OCI-LY1 (cell line): Measurements from ENCODE around the gene OR10D3.

Source experiments
- H2AFZ ChIP-seq: fragments of 200-600 bp; sonication (generic), shearing (Covaris generic); 2 replicates; pipeline ENCODE4 v1.6.0; 2014; ENCODE audit warnings: antibody characterized with exemption, mild to moderate bottlenecking, low read length
- H3F3A ChIP-seq: fragments of 200-600 bp; sonication (generic), shearing (Covaris generic); 2 replicates; pipeline ENCODE4 v1.6.0; 2014; ENCODE audit warnings: mild to moderate bottlenecking, antibody characterized with exemption, low read length, moderate library complexity; ENCODE audit not compliant: insufficient read depth
- H3K27ac ChIP-seq: fragments of 200-600 bp; sonication (generic); 2 replicates; pipeline ENCODE4 v1.5.1; 2014; ENCODE audit warnings: low read length, mixed run types, mild to moderate bottlenecking, low read depth; ENCODE audit not compliant: poor library complexity, severe bottlenecking
- H3K27me3 ChIP-seq: fragments of 200-600 bp; sonication (generic); 2 replicates; pipeline ENCODE4 v1.6.0; 2014; ENCODE audit warnings: antibody characterized with exemption, mild to moderate bottlenecking, low read length, moderate library complexity; ENCODE audit not compliant: insufficient read depth
- H3K36me3 ChIP-seq: fragments of 200-600 bp; sonication (generic); 2 replicates; pipeline ENCODE4 v1.6.1; 2014; ENCODE audit warnings: mild to moderate bottlenecking, antibody characterized with exemption, low read length, moderate library complexity, mixed read lengths; ENCODE audit not compliant: insufficient read depth
- H3K4me1 ChIP-seq: fragments of 200-600 bp; sonication (generic); 2 replicates; pipeline ENCODE4 v1.5.1; 2014; ENCODE audit warnings: mild to moderate bottlenecking, low read length, moderate library complexity; ENCODE audit not compliant: insufficient read depth, severe bottlenecking
- H3K4me2 ChIP-seq: fragments of 200-600 bp; sonication (generic), shearing (Covaris generic); 2 replicates; pipeline ENCODE4 v1.6.1; 2014; ENCODE audit warnings: low read length
- H3K4me3 ChIP-seq: fragments of 200-600 bp; sonication (generic); 2 replicates; pipeline ENCODE4 v1.5.1; 2014; ENCODE audit warnings: low read length, low read depth, mild to moderate bottlenecking, mixed read lengths; ENCODE audit not compliant: poor library complexity, severe bottlenecking
- H3K79me2 ChIP-seq: fragments of 200-600 bp; shearing (Covaris generic); 2 replicates; pipeline ENCODE4 v1.6.1; 2016; ENCODE audit warnings: mixed run types, low read length, mixed read lengths; ENCODE audit not compliant: insufficient read depth
- H3K9ac ChIP-seq: fragments of 200-600 bp; sonication (generic), shearing (Covaris generic); 2 replicates; pipeline ENCODE4 v1.6.1; 2014; ENCODE audit warnings: mild to moderate bottlenecking, low read length, mixed read lengths
- H3K9me2 ChIP-seq: fragments of 200-600 bp; sonication (generic), shearing (Covaris generic); 2 replicates; pipeline ENCODE4 v1.6.1; 2014; ENCODE audit warnings: low read depth, mild to moderate bottlenecking, low read length, mixed read lengths
- H3K9me3 ChIP-seq: fragments of 200-600 bp; shearing (Covaris generic); 2 replicates; pipeline ENCODE4 v1.6.1; 2014; ENCODE audit warnings: low read length, mixed read lengths
- H4K20me1 ChIP-seq: fragments of 200-600 bp; sonication (generic), shearing (Covaris generic); 2 replicates; pipeline ENCODE4 v1.6.0; 2016; ENCODE audit warnings: mild to moderate bottlenecking, low read length; ENCODE audit not compliant: insufficient read depth
- CTCF ChIP-seq: fragments of 200-600 bp; sonication (generic), shearing (Covaris generic); IDR thresholded peaks from 2 replicates; pipeline ENCODE4 v1.5.1; 2017; ENCODE audit warnings: mild to moderate bottlenecking, antibody characterized with exemption, low read length, moderate library complexity, mixed read lengths
- EZH2 ChIP-seq: fragments of 200-600 bp; sonication (generic), shearing (Covaris generic); IDR thresholded peaks from 2 replicates; pipeline ENCODE4 v1.8.0; 2017; ENCODE audit warnings: borderline replicate concordance, mixed run types, mild to moderate bottlenecking, antibody characterized with exemption, low read length, moderate library complexity, mixed read lengths

The OR10D3 gene

GRCh38 chr11:124195189-124195734 lies 12.1 kb downstream of the OR10D3 start:
- H4K20me1 ChIP-seq: no peaks in the 10 kb centered on the region

GRCh38 chr11:124197999-124198398 lies 14.9 kb downstream of the OR10D3 start:
- no peaks in the 10 kb centered on the region for H3K79me2 ChIP-seq
- no peak overlapping the region for H3K4me3 ChIP-seq
- H3K9me2 ChIP-seq: no peaks in the 10 kb centered on the region
- no peaks in the 10 kb centered on the region for H4K20me1 ChIP-seq
- H3F3A ChIP-seq: no peaks in the 10 kb centered on the region
- no peak overlapping the region for H3K4me2 ChIP-seq
- no peaks in the 10 kb centered on the region for H3K27me3 ChIP-seq
- no peaks in the 10 kb centered on the region for H3K4me1 ChIP-seq
- no peaks in the 10 kb centered on the region for H3K36me3 ChIP-seq
- no peak overlapping the region for H3K9ac ChIP-seq
- no peaks in the 10 kb centered on the region for H3K9me3 ChIP-seq
- no peak overlapping the region for H3K27ac ChIP-seq
- no peak overlapping the region for H2AFZ ChIP-seq
- TF ChIP-seq CTCF (no peak), EZH2 (no peak)

More at GRCh38 chr11:124195189-124195734, 12.1 kb downstream of the OR10D3 start:
- H3K9me3 ChIP-seq: no peaks in the 10 kb centered on the region
- no peak overlapping the region for H2AFZ ChIP-seq
- H3F3A ChIP-seq: no peaks in the 10 kb centered on the region
- H3K9ac ChIP-seq: no peak overlapping the region
- no peaks in the 10 kb centered on the region for H3K36me3 ChIP-seq
- no peak overlapping the region for H3K4me3 ChIP-seq
- TF ChIP-seq EZH2: no peak
- TF ChIP-seq CTCF: peak; percentile 65
- H3K27me3 ChIP-seq: no peaks in the 10 kb centered on the region
- no peaks in the 10 kb centered on the region for H3K79me2 ChIP-seq
- H3K9me2 ChIP-seq: no peaks in the 10 kb centered on the region
- H3K4me2 ChIP-seq: no peak overlapping the region
- no peaks in the 10 kb centered on the region for H3K4me1 ChIP-seq
- H3K27ac ChIP-seq: no peak overlapping the region

- Histone ChIP-seq H3F3A (no peaks in the 10 kb centered on the region), H3K79me2 (no peaks in the 10 kb centered on the region), H3K4me1 (no peaks in the 10 kb centered on the region), H4K20me1 (no peaks in the 10 kb centered on the region), H3K9me2 (no peaks in the 10 kb centered on the region), H3K27ac (no peak overlapping the region), H3K9me3 (no peaks in the 10 kb centered on the region), H3K4me2 (no peak overlapping the region), H3K27me3 (no peaks in the 10 kb centered on the region), H3K36me3 (no peaks in the 10 kb centered on the region), H3K9ac (no peak overlapping the region), H3K4me3 (no peak overlapping the region), H2AFZ (no peak overlapping the region)
- TF ChIP-seq CTCF: no peak
- TF ChIP-seq EZH2: no peak
Measured at GRCh38 chr11:124198897-124199296, 15.8 kb downstream of the OR10D3 start.
